ENCODE results near the gene PCARE.
"Not testable (repeated sequence)": the region's sequence is repeated elsewhere in the genome, so short reads cannot be mapped to it uniquely, and the experiment has no call there.

Gene PCARE

GRCh38 chr2:29096969-29097368 is 22.6 kb upstream of the PCARE start:
- no peak for DNase-seq (ENCODE audit: low read depth)

GRCh38 chr2:29090311-29090710 is 16.0 kb upstream of the PCARE start:
- DNase-seq (ENCODE audit: low read depth) = not testable (repeated sequence)

- no peak for DNase-seq (ENCODE audit: low read depth)
Observed at GRCh38 chr2:29084554-29084953, 10.2 kb upstream of the PCARE start.

- no peak for DNase-seq (ENCODE audit: low read depth)
Observed at GRCh38 chr2:29082804-29083495, 8.6 kb upstream of the PCARE start.

- no peak for DNase-seq (ENCODE audit: low read depth)
Observed at GRCh38 chr2:29080886-29081743, 6.8 kb upstream of the PCARE start.

- DNase-seq (ENCODE audit: low read depth) = no peak
Observed at GRCh38 chr2:29079887-29080286, 5.6 kb upstream of the PCARE start.

- DNase-seq (ENCODE audit: low read depth) = no peak
Observed at GRCh38 chr2:29075894-29076705, 1.8 kb upstream of the PCARE start.

GRCh38 chr2:29073933-29074332 is 390 bp downstream of the PCARE start:
- no peak for DNase-seq (ENCODE audit: low read depth)

- no peak for DNase-seq (ENCODE audit: low read depth)
Observed at GRCh38 chr2:29072971-29073725, 1.2 kb downstream of the PCARE start.

GRCh38 chr2:29072251-29072650 is 2.1 kb downstream of the PCARE start:
- DNase-seq (ENCODE audit: low read depth) = no peak

GRCh38 chr2:29071032-29071975 is 3.0 kb downstream of the PCARE start:
- DNase-seq (ENCODE audit: low read depth) = no peak

- DNase-seq (ENCODE audit: low read depth) = no peak
Observed at GRCh38 chr2:29070526-29070925, 3.8 kb downstream of the PCARE start.

- no peak for DNase-seq (ENCODE audit: low read depth)
Observed at GRCh38 chr2:29068513-29068912, 5.8 kb downstream of the PCARE start.

- no peak for DNase-seq (ENCODE audit: low read depth)
Observed at GRCh38 chr2:29066997-29067605, 7.2 kb downstream of the PCARE start.

GRCh38 chr2:29066271-29066860 is 8.0 kb downstream of the PCARE start:
- no peak for DNase-seq (ENCODE audit: low read depth)

- no peak for DNase-seq (ENCODE audit: low read depth)
Observed at GRCh38 chr2:29065068-29065811, 9.1 kb downstream of the PCARE start.

GRCh38 chr2:29064746-29065067 is 9.6 kb downstream of the PCARE start:
- no peak for DNase-seq (ENCODE audit: low read depth)

- DNase-seq (ENCODE audit: low read depth) = no peak
Observed at GRCh38 chr2:29064346-29064715, 10.0 kb downstream of the PCARE start.

GRCh38 chr2:29063646-29064345 is 10.5 kb downstream of the PCARE start:
- no peak for DNase-seq (ENCODE audit: low read depth)

Data from stimulated activated CD8-positive, alpha-beta memory T cell treated with anti-CD3 and anti-CD28 coated beads, Interleukin-4, amount 100 ng/mL, for 24 hours (primary cell).